ENCODE measurements around the gene FOCAD.

FOCAD gene

GRCh38 chr9:21023861-21024260, 339.8 kb downstream of the FOCAD start:
- peak; percentile 29 to 77 (median 52) for DNase-seq

- DNase-seq = no peak
These were observed 343.2 kb downstream of the FOCAD start for GRCh38 chr9:21027295-21027694.

- peak; percentile 68 to 94 (median 83) for DNase-seq
These were observed 344.4 kb downstream of the FOCAD start for GRCh38 chr9:21028466-21028865.

GRCh38 chr9:21029661-21030060, 345.6 kb downstream of the FOCAD start:
- DNase-seq = no peak

GRCh38 chr9:21030389-21031035, 346.5 kb downstream of the FOCAD start:
- peak; percentile 66 to 87 (median 78) for DNase-seq

- peak; percentile 51 to 80 (median 66) for DNase-seq
These were observed 347.2 kb downstream of the FOCAD start, which contains the start of gene HACD4 for GRCh38 chr9:21031091-21031807. HACD4 (minus strand) TSS chr9:21031640; CDS start chr9:21031590, 50 bp downstream.

- no peak for DNase-seq
These were observed 347.7 kb downstream of the FOCAD start for GRCh38 chr9:21031808-21032183.

- DNase-seq = no peak
These were observed 353.2 kb downstream of the FOCAD start for GRCh38 chr9:21037278-21037677.

GRCh38 chr9:21039302-21039701, 355.2 kb downstream of the FOCAD start:
- DNase-seq = no peak

- DNase-seq = no peak
These were observed 358.4 kb downstream of the FOCAD start for GRCh38 chr9:21042466-21042865.

- no peak for DNase-seq
These were observed 359.8 kb downstream of the FOCAD start for GRCh38 chr9:21043841-21044240.
